HEK293 (cell line): ENCODE measurements around the gene UPB1.
A peak's percentile ranks its signal among the peaks of the same experiment; 100 is the strongest.

Experiments
- EGR2 ChIP-seq: fragments of 450-650 bp; formaldehyde crosslinking; IDR thresholded peaks from 2 replicates; pipeline ENCODE4 v1.5.1; 2016; ENCODE audit warnings: low read depth, missing biosample characterization, missing genetic modification characterization
- IKZF3 ChIP-seq: fragments of 450-650 bp; IDR thresholded peaks from 2 replicates; pipeline ENCODE4 v1.5.0; 2018; ENCODE audit warnings: missing biosample characterization, mild to moderate bottlenecking, missing genetic modification characterization, moderate library complexity
- KLF9 ChIP-seq: fragments of 450-650 bp; formaldehyde crosslinking; IDR thresholded peaks from 2 replicates; pipeline ENCODE4 v1.5.1; 2016; ENCODE audit warnings: missing biosample characterization, missing genetic modification characterization, low read depth
- SP7 ChIP-seq: fragments of 450-650 bp; formaldehyde crosslinking; IDR thresholded peaks from 2 replicates; pipeline ENCODE4 v1.5.1; 2016; ENCODE audit warnings: missing biosample characterization, missing genetic modification characterization
- ZBTB26 ChIP-seq: fragments of 450-650 bp; formaldehyde crosslinking; optimal IDR thresholded peaks from 2 replicates; pipeline ENCODE3; 2016; ENCODE audit warnings: missing biosample characterization, mild to moderate bottlenecking, missing genetic modification characterization
- ZNF169 ChIP-seq: fragments of 450-650 bp; formaldehyde crosslinking; IDR thresholded peaks from 2 replicates; pipeline ENCODE4 v1.5.1; 2016; ENCODE audit warnings: missing biosample characterization, missing genetic modification characterization
- ZNF174 ChIP-seq: fragments of 450-650 bp; formaldehyde crosslinking; IDR thresholded peaks from 2 replicates; pipeline ENCODE4 v1.5.0; 2017; ENCODE audit warnings: missing biosample characterization, mild to moderate bottlenecking, missing genetic modification characterization
- ZNF2 ChIP-seq: fragments of 450-650 bp; formaldehyde crosslinking; IDR thresholded peaks from 2 replicates; pipeline ENCODE4 v1.5.1; 2016; ENCODE audit warnings: missing biosample characterization, missing genetic modification characterization
- ZNF211 ChIP-seq: fragments of 450-650 bp; formaldehyde crosslinking; IDR thresholded peaks from 2 replicates; pipeline ENCODE4 v1.5.1; 2016; ENCODE audit warnings: low read depth, missing biosample characterization, missing genetic modification characterization
- ZNF23 ChIP-seq: fragments of 450-650 bp; formaldehyde crosslinking; IDR thresholded peaks from 2 replicates; pipeline ENCODE4 v1.5.1; 2016; ENCODE audit warnings: missing biosample characterization, missing genetic modification characterization, borderline replicate concordance
- ZNF239 ChIP-seq: fragments of 450-650 bp; formaldehyde crosslinking; IDR thresholded peaks from 2 replicates; pipeline ENCODE4 v1.5.1; 2016; ENCODE audit warnings: missing biosample characterization, missing genetic modification characterization
- ZNF341 ChIP-seq: fragments of 450-650 bp; formaldehyde crosslinking; IDR thresholded peaks from 2 replicates; pipeline ENCODE4; 2016; ENCODE audit warnings: low read depth, missing biosample characterization, missing genetic modification characterization
- ZNF398 ChIP-seq: fragments of 450-650 bp; formaldehyde crosslinking; IDR thresholded peaks from 2 replicates; pipeline ENCODE4 v1.5.1; 2017; ENCODE audit warnings: missing biosample characterization, missing genetic modification characterization
- ZNF449 ChIP-seq: fragments of 450-650 bp; formaldehyde crosslinking; IDR thresholded peaks from 2 replicates; pipeline ENCODE4 v1.5.1; 2017; ENCODE audit warnings: missing biosample characterization, mild to moderate bottlenecking, missing genetic modification characterization, moderate library complexity
- ZNF48 ChIP-seq: fragments of 450-650 bp; formaldehyde crosslinking; IDR thresholded peaks from 2 replicates; pipeline ENCODE4 v1.5.1; 2016; ENCODE audit warnings: missing biosample characterization, missing genetic modification characterization
- ZNF518A ChIP-seq: fragments of 450-650 bp; formaldehyde crosslinking; conservative IDR thresholded peaks from 2 replicates; pipeline ENCODE4 v1.5.1; 2016; ENCODE audit warnings: low read depth, missing biosample characterization, missing genetic modification characterization
- ZNF521 ChIP-seq: fragments of 450-650 bp; formaldehyde crosslinking; IDR thresholded peaks from 2 replicates; pipeline ENCODE4 v1.5.1; 2017; ENCODE audit warnings: missing biosample characterization, mild to moderate bottlenecking, missing genetic modification characterization
- ZNF548 ChIP-seq: fragments of 450-650 bp; formaldehyde crosslinking; IDR thresholded peaks from 2 replicates; pipeline ENCODE4 v1.5.1; 2016; ENCODE audit warnings: missing biosample characterization, missing genetic modification characterization
- ZNF585B ChIP-seq: fragments of 450-650 bp; formaldehyde crosslinking; IDR thresholded peaks from 2 replicates; pipeline ENCODE4 v1.5.1; 2016; ENCODE audit warnings: missing biosample characterization, missing genetic modification characterization
- ZNF600 ChIP-seq: fragments of 450-650 bp; formaldehyde crosslinking; IDR thresholded peaks from 2 replicates; pipeline ENCODE4 v1.5.1; 2016; ENCODE audit warnings: missing biosample characterization, missing genetic modification characterization
- ZNF654 ChIP-seq: fragments of 450-650 bp; formaldehyde crosslinking; IDR thresholded peaks from 2 replicates; pipeline ENCODE4 v1.5.1; 2016; ENCODE audit warnings: low read depth, missing biosample characterization, missing genetic modification characterization
- ZSCAN18 ChIP-seq: fragments of 450-650 bp; formaldehyde crosslinking; IDR thresholded peaks from 2 replicates; pipeline ENCODE4 v1.5.1; 2016; ENCODE audit warnings: missing biosample characterization, missing genetic modification characterization
- ZSCAN4 ChIP-seq: fragments of 450-650 bp; formaldehyde crosslinking; IDR thresholded peaks from 2 replicates; pipeline ENCODE4 v1.5.1; 2017; ENCODE audit warnings: missing biosample characterization, missing genetic modification characterization
- ZXDB ChIP-seq: fragments of 450-650 bp; formaldehyde crosslinking; IDR thresholded peaks from 2 replicates; pipeline ENCODE4 v1.5.1; 2016; ENCODE audit warnings: missing biosample characterization, missing genetic modification characterization

UPB1 gene

GRCh38 chr22:24503137-24503842 lies 8.2 kb downstream of the UPB1 start (continued):
- TF ChIP-seq EGR2, result no peak
- no peak for TF ChIP-seq ZSCAN4 (tag by site-specific recombination)
- no peak for TF ChIP-seq ZNF600 (tag by site-specific recombination)
- no peak for TF ChIP-seq ZNF174 (tag by site-specific recombination)
- TF ChIP-seq ZNF169 (tag by site-specific recombination), result no peak
- TF ChIP-seq ZNF521 (tag by site-specific recombination), result no peak
- TF ChIP-seq ZNF398 (tag by site-specific recombination), result no peak
- peak; percentile 23; the same call in 1 of the 2 replicates for TF ChIP-seq IKZF3 (tag by site-specific recombination)
- no peak for TF ChIP-seq ZNF548 (tag by site-specific recombination)
- TF ChIP-seq ZNF23 (tag by site-specific recombination), result no peak
- TF ChIP-seq ZNF2 (tag by site-specific recombination), result no peak
- no peak for TF ChIP-seq ZNF518A (tag by site-specific recombination)
- no peak for TF ChIP-seq ZXDB (tag by site-specific recombination)
- TF ChIP-seq ZNF341 (tag by site-specific recombination), result no peak
- TF ChIP-seq KLF9 (tag by site-specific recombination), result no peak
- TF ChIP-seq ZNF585B (tag by site-specific recombination), result no peak
- no peak for TF ChIP-seq ZNF48
- TF ChIP-seq ZSCAN18 (tag by site-specific recombination), result no peak
- no peak for TF ChIP-seq ZNF239 (tag by site-specific recombination)
- no peak for TF ChIP-seq ZNF449 (tag by site-specific recombination)
- no peak for TF ChIP-seq ZNF211
- no peak for TF ChIP-seq ZBTB26 (tag by site-specific recombination)
- peak; percentile 74 for TF ChIP-seq ZNF654 (tag by site-specific recombination)
- TF ChIP-seq SP7 (tag by site-specific recombination), result no peak
